Measurements from ENCODE around the gene MFSD12. TPM values are rescaled to one million over a fixed set of nuclear protein-coding genes. Genes with fewer than 3 reads are reported as not detected.
A peak's percentile ranks its signal among the peaks of the same experiment; 100 is the strongest.
"Not testable (repeated sequence)": the region's sequence is repeated elsewhere in the genome, so short reads cannot be mapped to it uniquely, and the experiment has no call there.

MFSD12 gene
- total and polyA plus RNA-seq, 4 experiments from 2014 or later = 45.5 to 136 (median 91.3) TPM

GRCh38 chr19:3533033-3533432, 24.4 kb downstream of the MFSD12 start:
- no peak overlapping the region for H3K4me3 Mint-ChIP-seq
- peaks cover 10 to 26% of the 10 kb centered on the region in 2 donors for H3K36me3 Mint-ChIP-seq
- H3K4me1 ChIP-seq (ENCODE audit: insufficient read depth, low read length) = no peaks in the 10 kb centered on the region
- H3K27me3 Mint-ChIP-seq = no peaks in the 10 kb centered on the region
- ChIA-PET POLR2A (ENCODE audit: partially characterized antibody) (no interaction called here), CTCF (ENCODE audit: partially characterized antibody) (no interaction called here)
- H3K4me3 ChIP-seq (ENCODE audit: low read length in 2 of 2) = no peak overlapping the region
- no peaks in the 10 kb centered on the region for H3K27me3 ChIP-seq (ENCODE audit: insufficient read depth, low read length)
- intact Hi-C loops (cut with micrococcal nuclease) = no loop called here
- no peak for DNase-seq
- no peaks in the 10 kb centered on the region for H3K9me3 ChIP-seq (ENCODE audit: control insufficient read depth in 1 of 2, low read length in 2 of 2)
- peak overlapping the region in 1 of 7 donors; percentile 22 for H3K27ac Mint-ChIP-seq
- H3K36me3 ChIP-seq (ENCODE audit: insufficient read depth, low read length) = peaks cover 44% of the 10 kb centered on the region
- H3K4me1 Mint-ChIP-seq = peaks cover 0 to 1% (median 0%) of the 10 kb centered on the region in 4 donors
- no peak overlapping the region for H3K27ac ChIP-seq (ENCODE audit: low read depth, low read length)
- H3K9me3 Mint-ChIP-seq = no peaks in the 10 kb centered on the region

GRCh38 chr19:3532154-3532786, 25.1 kb downstream of the MFSD12 start:
- CTCF ChIA-PET (ENCODE audit: partially characterized antibody) = no interaction called here

GRCh38 chr19:3531716-3532115, 25.7 kb downstream of the MFSD12 start:
- Mint-ChIP-seq H3K27me3 (no peaks in the 10 kb centered on the region), H3K36me3 (peaks cover 10 to 29% of the 10 kb centered on the region in 2 donors), H3K27ac (no peak overlapping the region), H3K4me1 (peaks cover 0 to 1% (median 0%) of the 10 kb centered on the region in 4 donors), H3K4me3 (no peak overlapping the region), H3K9me3 (no peaks in the 10 kb centered on the region)
- intact Hi-C loops (cut with micrococcal nuclease) = no loop called here
- CTCF ChIA-PET (ENCODE audit: partially characterized antibody) = no interaction called here
- DNase-seq = no peak
- Histone ChIP-seq H3K27ac (ENCODE audit: low read depth, low read length) (no peak overlapping the region), H3K4me3 (ENCODE audit: low read length in 2 of 2) (no peak overlapping the region), H3K4me1 (ENCODE audit: insufficient read depth, low read length) (no peaks in the 10 kb centered on the region), H3K27me3 (ENCODE audit: insufficient read depth, low read length) (no peaks in the 10 kb centered on the region), H3K9me3 (ENCODE audit: control insufficient read depth in 1 of 2, low read length in 2 of 2) (no peaks in the 10 kb centered on the region), H3K36me3 (ENCODE audit: insufficient read depth, low read length) (peaks cover 51% of the 10 kb centered on the region)
- POLR2A ChIA-PET (ENCODE audit: partially characterized antibody) = no interaction called here

More at GRCh38 chr19:3532154-3532786, 25.1 kb downstream of the MFSD12 start:
- intact Hi-C loops (cut with micrococcal nuclease) = no loop called here
- Histone ChIP-seq H3K27me3 (ENCODE audit: insufficient read depth, low read length) (no peaks in the 10 kb centered on the region), H3K4me1 (ENCODE audit: insufficient read depth, low read length) (no peaks in the 10 kb centered on the region), H3K36me3 (ENCODE audit: insufficient read depth, low read length) (peaks cover 48% of the 10 kb centered on the region), H3K4me3 (ENCODE audit: low read length in 2 of 2) (no peak overlapping the region), H3K27ac (ENCODE audit: low read depth, low read length) (no peak overlapping the region), H3K9me3 (ENCODE audit: control insufficient read depth in 1 of 2, low read length in 2 of 2) (no peaks in the 10 kb centered on the region)
- no peaks in the 10 kb centered on the region for H3K27me3 Mint-ChIP-seq
- POLR2A ChIA-PET (ENCODE audit: partially characterized antibody) = no interaction called here
- H3K36me3 Mint-ChIP-seq = peaks cover 10 to 25% of the 10 kb centered on the region in 2 donors
- peaks cover 0 to 1% (median 0%) of the 10 kb centered on the region in 4 donors for H3K4me1 Mint-ChIP-seq
- no peak overlapping the region for H3K4me3 Mint-ChIP-seq
- H3K27ac Mint-ChIP-seq = no peak overlapping the region
- no peaks in the 10 kb centered on the region for H3K9me3 Mint-ChIP-seq
- no peak for DNase-seq

- POLR2A ChIA-PET (ENCODE audit: partially characterized antibody) = no interaction called here
Measured at GRCh38 chr19:3530389-3530788, 27.0 kb downstream of the MFSD12 start.

GRCh38 chr19:3529299-3529698, 28.1 kb downstream of the MFSD12 start:
- peaks cover 51% of the 10 kb centered on the region for H3K36me3 ChIP-seq (ENCODE audit: insufficient read depth, low read length)
- DNase-seq; H3K4me1 ChIP-seq (ENCODE audit: insufficient read depth, low read length); H3K27ac ChIP-seq (ENCODE audit: low read depth, low read length); H3K27me3 ChIP-seq (ENCODE audit: insufficient read depth, low read length); CTCF ChIA-PET (ENCODE audit: partially characterized antibody); H3K27ac Mint-ChIP-seq; H3K9me3 Mint-ChIP-seq; H3K4me3 ChIP-seq (ENCODE audit: low read length in 2 of 2); POLR2A ChIA-PET (ENCODE audit: partially characterized antibody); H3K27me3 Mint-ChIP-seq; intact Hi-C loops (cut with micrococcal nuclease); H3K9me3 ChIP-seq (ENCODE audit: control insufficient read depth in 1 of 2, low read length in 2 of 2); H3K4me1 Mint-ChIP-seq; H3K4me3 Mint-ChIP-seq: not testable (repeated sequence)
- H3K36me3 Mint-ChIP-seq = peaks cover 7 to 22% of the 10 kb centered on the region in 2 donors

More at GRCh38 chr19:3530389-3530788, 27.0 kb downstream of the MFSD12 start:
- DNase-seq = no peak
- H3K27ac Mint-ChIP-seq = no peak overlapping the region
- intact Hi-C loops (cut with micrococcal nuclease) = no loop called here
- H3K36me3 Mint-ChIP-seq = peaks cover 7 to 27% of the 10 kb centered on the region in 2 donors
- peaks cover 56% of the 10 kb centered on the region for H3K36me3 ChIP-seq (ENCODE audit: insufficient read depth, low read length)
- no peaks in the 10 kb centered on the region for H3K4me1 ChIP-seq (ENCODE audit: insufficient read depth, low read length)
- CTCF ChIA-PET (ENCODE audit: partially characterized antibody) = no interaction called here
- H3K27me3 Mint-ChIP-seq = no peaks in the 10 kb centered on the region
- H3K27ac ChIP-seq (ENCODE audit: low read depth, low read length) = no peak overlapping the region
- no peak overlapping the region for H3K4me3 Mint-ChIP-seq
- no peaks in the 10 kb centered on the region for H3K9me3 Mint-ChIP-seq
- H3K9me3 ChIP-seq (ENCODE audit: control insufficient read depth in 1 of 2, low read length in 2 of 2) = no peaks in the 10 kb centered on the region
- no peaks in the 10 kb centered on the region for H3K27me3 ChIP-seq (ENCODE audit: insufficient read depth, low read length)
- H3K4me3 ChIP-seq (ENCODE audit: low read length in 2 of 2) = no peak overlapping the region
- peaks cover 0 to 1% (median 0%) of the 10 kb centered on the region in 4 donors for H3K4me1 Mint-ChIP-seq

GRCh38 chr19:3528539-3529211, 28.7 kb downstream of the MFSD12 start:
- ChIA-PET CTCF (ENCODE audit: partially characterized antibody) (no interaction called here), POLR2A (ENCODE audit: partially characterized antibody) (no interaction called here)
- Histone ChIP-seq H3K9me3 (ENCODE audit: control insufficient read depth in 1 of 2, low read length in 2 of 2) (no peaks in the 10 kb centered on the region), H3K27ac (ENCODE audit: low read depth, low read length) (no peak overlapping the region), H3K4me1 (ENCODE audit: insufficient read depth, low read length) (no peaks in the 10 kb centered on the region), H3K4me3 (ENCODE audit: low read length in 2 of 2) (no peak overlapping the region), H3K27me3 (ENCODE audit: insufficient read depth, low read length) (no peaks in the 10 kb centered on the region), H3K36me3 (ENCODE audit: insufficient read depth, low read length) (peaks cover 54% of the 10 kb centered on the region)
- Mint-ChIP-seq H3K36me3 (peaks cover 10 to 25% of the 10 kb centered on the region in 2 donors), H3K27ac (no peak overlapping the region), H3K4me1 (peaks cover 0 to 1% (median 0%) of the 10 kb centered on the region in 4 donors), H3K27me3 (no peaks in the 10 kb centered on the region), H3K4me3 (no peak overlapping the region), H3K9me3 (no peaks in the 10 kb centered on the region)
- intact Hi-C loops (cut with micrococcal nuclease) = no loop called here
- no peak for DNase-seq

GRCh38 chr19:3528080-3528479, 29.3 kb downstream of the MFSD12 start:
- no peaks in the 10 kb centered on the region for H3K27me3 Mint-ChIP-seq
- intact Hi-C loops (cut with micrococcal nuclease) = no loop called here
- ChIA-PET CTCF (ENCODE audit: partially characterized antibody) (no interaction called here), POLR2A (ENCODE audit: partially characterized antibody) (interaction anchor here (2.1 kb wide), 1 partner anchor 29 kb away, joined by 8 read pairs; the partner anchor contains the start of gene MFSD12)
- no peaks in the 10 kb centered on the region for H3K9me3 Mint-ChIP-seq
- H3K4me3 Mint-ChIP-seq = no peak overlapping the region
- no peaks in the 10 kb centered on the region for H3K27me3 ChIP-seq (ENCODE audit: insufficient read depth, low read length)
- H3K4me1 ChIP-seq (ENCODE audit: insufficient read depth, low read length) = no peaks in the 10 kb centered on the region
- no peaks in the 10 kb centered on the region for H3K9me3 ChIP-seq (ENCODE audit: control insufficient read depth in 1 of 2, low read length in 2 of 2)
- peaks cover 54% of the 10 kb centered on the region for H3K36me3 ChIP-seq (ENCODE audit: insufficient read depth, low read length)
- H3K4me3 ChIP-seq (ENCODE audit: low read length in 2 of 2) = no peak overlapping the region
- no peak for DNase-seq
- peaks cover 0 to 1% (median 0%) of the 10 kb centered on the region in 4 donors for H3K4me1 Mint-ChIP-seq
- no peak overlapping the region for H3K27ac ChIP-seq (ENCODE audit: low read depth, low read length)
- no peak overlapping the region for H3K27ac Mint-ChIP-seq
- peaks cover 8 to 20% of the 10 kb centered on the region in 2 donors for H3K36me3 Mint-ChIP-seq
